ENCODE measurements around the gene ESRRA. TPM values are rescaled to one million over a fixed set of nuclear protein-coding genes. Genes with fewer than 3 reads are reported as not detected.

The ESRRA gene
- total and polyA plus RNA-seq, 10 of the 15 experiments (the other 5 are each of a cell fraction or from before 2014, with no cell fraction given), result 0.32 to 48.9 (median 12.6) TPM

DNA sequence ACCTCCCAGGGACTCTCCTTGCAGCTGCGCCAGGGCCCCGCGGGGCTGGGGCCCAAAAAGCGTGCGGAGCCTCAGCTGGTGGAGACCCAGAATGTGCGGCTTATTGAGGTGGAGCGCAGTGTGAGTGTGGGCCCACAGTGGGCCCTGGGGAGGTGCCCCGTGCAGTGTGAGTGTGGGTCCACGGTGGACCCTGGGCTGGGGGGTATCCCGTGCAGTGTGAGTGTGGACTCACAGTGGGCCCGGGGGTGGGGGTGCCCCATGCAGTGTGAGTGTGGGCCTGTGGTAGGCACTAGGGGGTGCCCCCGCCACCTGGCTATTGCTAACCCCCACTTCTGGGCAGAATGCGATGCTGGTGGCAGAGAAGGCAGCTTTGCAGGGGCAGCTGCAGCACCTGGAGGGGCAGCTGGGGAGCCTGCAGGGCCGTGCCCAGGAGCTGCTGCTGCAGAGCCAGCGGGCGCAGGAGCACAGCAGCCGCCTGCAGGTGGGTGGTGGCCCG lies 45.9 kb downstream of the ESRRA start:
- ChIA-PET RAD21 (ENCODE audit: unreplicated experiment) (no interaction called here), POLR2A (interaction anchor here (2.0 kb wide), 1 partner anchor 11 kb away, joined by 6 read pairs; the partner anchor contains the start of gene CCDC88B), CTCF (interaction anchor here (1.4 to 7.3 kb wide), 2 partner anchors 33 to 145 kb away, joined by 4 to 143 read pairs; partner anchors contain the start of genes FERMT3, PRDX5 and TRMT112), SMC1A (ENCODE audit: uncharacterized antibody, unreplicated experiment) (no interaction called here)
- TF ChIP-seq MEF2B (IDR thresholded peaks at IDR 0.05; ENCODE audit: partially characterized antibody, poor library complexity, severe bottlenecking) (no peak), TAF1 (IDR thresholded peaks at IDR 0.05; ENCODE audit: borderline replicate concordance, low read depth, low read length) (no peak)
- TF ChIP-seq, protein P1, sequence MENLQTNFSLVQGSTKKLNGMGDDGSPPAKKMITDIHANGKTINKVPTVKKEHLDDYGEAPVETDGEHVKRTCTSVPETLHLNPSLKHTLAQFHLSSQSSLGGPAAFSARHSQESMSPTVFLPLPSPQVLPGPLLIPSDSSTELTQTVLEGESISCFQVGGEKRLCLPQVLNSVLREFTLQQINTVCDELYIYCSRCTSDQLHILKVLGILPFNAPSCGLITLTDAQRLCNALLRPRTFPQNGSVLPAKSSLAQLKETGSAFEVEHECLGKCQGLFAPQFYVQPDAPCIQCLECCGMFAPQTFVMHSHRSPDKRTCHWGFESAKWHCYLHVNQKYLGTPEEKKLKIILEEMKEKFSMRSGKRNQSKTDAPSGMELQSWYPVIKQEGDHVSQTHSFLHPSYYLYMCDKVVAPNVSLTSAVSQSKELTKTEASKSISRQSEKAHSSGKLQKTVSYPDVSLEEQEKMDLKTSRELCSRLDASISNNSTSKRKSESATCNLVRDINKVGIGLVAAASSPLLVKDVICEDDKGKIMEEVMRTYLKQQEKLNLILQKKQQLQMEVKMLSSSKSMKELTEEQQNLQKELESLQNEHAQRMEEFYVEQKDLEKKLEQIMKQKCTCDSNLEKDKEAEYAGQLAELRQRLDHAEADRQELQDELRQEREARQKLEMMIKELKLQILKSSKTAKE (IDR thresholded peaks at IDR 0.05; ENCODE audit: low read depth, poor library complexity, severe bottlenecking), result no peak
- DNase-seq (ENCODE audit: low read depth, low spot score) (no peak), ATAC-seq (no peak), FAIRE-seq (no peak)
- WGBS (ENCODE audit: insufficient coverage, insufficient replicate concordance, low lambda C conversion rate, missing lambda C conversion rate), result 80% methylated on average over 18 of the region's 18 CpGs
- in situ Hi-C loops (cut with MboI) (no loop called here), intact Hi-C loops (cut with micrococcal nuclease; ENCODE audit: unreplicated experiment) (no loop called here)
- no peak overlapping the region for H3K9ac ChIP-seq (ENCODE audit: control insufficient read depth, insufficient read depth, low read length)
- BruUV-seq (replicated peaks), result no TSS peak
- no peak overlapping the region for H2AFZ ChIP-seq (ENCODE audit: control insufficient read depth, low read depth, low read length)
- no peak overlapping the region for H3K4me3 ChIP-seq
- no peaks in the 10 kb centered on the region for H3K27me3 ChIP-seq (replicated peaks in 1 of 2; ENCODE audit: control insufficient read depth in 2 of 2, insufficient read depth in 2 of 2, low read length in 1 of 2)
- H3K79me2 ChIP-seq (ENCODE audit: control insufficient read depth, insufficient read depth, low read length), result no peaks in the 10 kb centered on the region
- H3K27ac ChIP-seq (ENCODE audit: control insufficient read depth, insufficient read depth), result no peak overlapping the region
- H4K20me1 ChIP-seq (ENCODE audit: control insufficient read depth, insufficient read depth), result no peaks in the 10 kb centered on the region
- no peaks in the 10 kb centered on the region for H3K9me3 ChIP-seq (replicated peaks; ENCODE audit: control insufficient read depth, insufficient read depth, low read length)
- H3K36me3 ChIP-seq (ENCODE audit: control insufficient read depth in 2 of 2, insufficient read depth in 2 of 2, low read length in 1 of 2), result peaks cover 0 to 6% of the 10 kb centered on the region in 2 experiments; a peak in 2 of 4 replicates
- H3K4me1 ChIP-seq (ENCODE audit: control insufficient read depth, insufficient read depth, low read length), result no peaks in the 10 kb centered on the region
- no peak overlapping the region for H3K4me2 ChIP-seq (ENCODE audit: control insufficient read depth, insufficient read depth)
